HG03442 (cell line): ENCODE data around the gene QKI.
"Not testable (repeated sequence)": the region's sequence is repeated elsewhere in the genome, so short reads cannot be mapped to it uniquely, and the experiment has no call there.

Experiments used
- ATAC-seq: cut with Tn5 transposase; IDR thresholded peaks from one replicate; pipeline ENCODE4 v1.9.1; 2021; ENCODE audit warnings: mild to moderate bottlenecking, moderate library complexity; ENCODE audit not compliant: unreplicated experiment

The QKI gene

DNA sequence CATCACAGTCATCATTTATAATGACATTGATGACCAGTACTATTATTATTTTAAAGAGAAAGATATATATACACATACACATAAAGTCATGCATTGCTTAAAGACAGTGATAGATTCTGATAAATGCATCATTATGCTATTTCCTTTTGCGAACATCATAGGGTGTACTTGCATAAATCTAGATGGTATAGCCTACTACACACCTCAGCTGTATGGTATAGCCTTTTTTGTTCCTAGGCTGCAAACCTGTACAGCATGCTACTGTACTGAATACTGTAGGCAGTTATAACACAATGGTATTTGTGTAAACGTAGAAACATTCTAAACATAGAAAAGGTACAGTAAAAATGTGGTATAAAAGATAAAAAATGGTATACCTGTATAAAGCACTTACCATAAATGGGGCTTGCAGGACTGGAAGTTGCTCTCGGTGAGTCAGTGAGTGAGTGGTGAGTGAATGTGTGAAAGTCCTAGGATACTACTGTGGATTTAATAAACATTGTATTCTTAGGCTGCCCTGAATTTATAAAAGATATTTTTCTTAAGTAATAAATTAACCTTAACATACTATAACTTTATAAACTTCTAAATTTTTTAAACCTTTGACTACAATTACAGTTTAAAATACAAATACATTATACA is 23.9 kb downstream of the QKI start:
- no peak for ATAC-seq

DNA sequence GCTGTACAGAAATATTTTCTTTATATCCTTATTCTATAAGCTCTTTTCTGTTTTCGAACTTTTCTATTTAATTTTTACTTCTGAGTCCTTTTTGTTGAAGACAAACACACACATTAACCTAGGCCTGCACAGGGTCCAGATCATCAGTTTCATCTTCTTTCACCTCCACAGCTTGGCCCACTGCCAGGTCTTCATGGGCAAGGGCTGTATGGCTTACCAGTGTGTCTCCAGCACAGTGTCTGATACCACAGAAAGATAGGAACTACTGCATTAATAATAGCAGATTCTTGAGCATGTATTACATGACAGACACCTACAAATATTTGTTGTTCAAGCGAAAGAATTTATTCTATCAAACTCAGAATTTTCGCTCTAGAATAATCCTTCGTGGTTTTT is 24.4 kb downstream of the QKI start:
- no peak for ATAC-seq

DNA sequence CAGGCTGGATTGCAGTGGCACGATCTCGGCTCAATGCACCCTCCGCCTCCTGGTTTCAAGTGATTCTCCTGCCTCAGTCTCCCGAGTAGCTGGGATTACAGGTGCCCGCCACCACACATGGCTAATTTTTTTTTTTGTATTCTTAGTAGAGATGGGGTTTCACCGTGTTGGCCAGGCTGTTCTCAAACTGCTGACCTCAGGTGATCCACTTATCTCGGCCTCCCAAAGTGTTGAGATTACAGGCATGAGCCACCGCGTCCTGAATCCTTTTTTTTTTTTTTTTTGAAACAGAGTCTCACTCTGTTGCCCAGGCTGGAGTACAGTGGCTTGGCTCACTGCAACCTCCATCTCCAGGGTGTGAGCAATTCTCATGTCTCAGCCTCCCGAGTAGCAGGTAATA is 24.9 kb downstream of the QKI start:
- ATAC-seq = not testable (repeated sequence)

DNA sequence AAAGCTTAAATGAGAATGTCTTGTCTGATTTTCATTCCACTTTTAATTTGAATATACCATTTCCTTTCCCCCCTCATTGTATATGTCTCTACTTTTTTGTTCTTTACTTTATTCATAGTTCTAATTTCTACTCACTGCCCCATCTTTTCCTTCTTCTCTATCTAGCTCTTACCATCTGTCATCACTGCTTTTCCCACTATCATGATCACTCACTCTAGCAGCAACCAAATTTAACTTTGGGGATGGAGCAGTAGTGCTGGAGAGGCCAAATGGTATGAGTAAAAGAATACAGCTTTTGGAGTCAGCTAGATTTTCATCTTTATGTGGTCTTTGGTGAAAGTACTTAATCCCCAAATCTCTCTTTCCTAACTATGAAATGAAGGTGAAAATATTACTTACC is 25.5 kb downstream of the QKI start:
- no peak for ATAC-seq

DNA sequence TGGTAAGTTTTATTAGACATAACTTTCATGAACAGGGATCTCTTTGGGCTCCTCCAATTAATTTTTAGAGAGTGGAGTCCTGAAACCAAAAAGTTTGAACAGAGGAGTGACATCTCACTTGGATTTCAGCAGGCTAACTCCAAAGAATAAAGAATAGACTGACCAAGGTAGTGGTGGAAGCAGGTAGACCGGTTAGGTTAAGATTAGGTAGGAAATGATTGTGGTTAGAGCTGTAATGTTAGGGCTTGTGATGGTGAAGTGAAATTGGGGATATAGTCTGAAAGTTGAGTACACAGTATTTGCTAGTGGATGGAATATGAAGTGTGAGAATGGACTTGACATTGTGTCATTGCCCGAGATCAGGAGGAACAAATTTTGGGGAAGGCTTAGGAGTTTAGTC is 27.8 kb downstream of the QKI start:
- ATAC-seq = no peak

DNA sequence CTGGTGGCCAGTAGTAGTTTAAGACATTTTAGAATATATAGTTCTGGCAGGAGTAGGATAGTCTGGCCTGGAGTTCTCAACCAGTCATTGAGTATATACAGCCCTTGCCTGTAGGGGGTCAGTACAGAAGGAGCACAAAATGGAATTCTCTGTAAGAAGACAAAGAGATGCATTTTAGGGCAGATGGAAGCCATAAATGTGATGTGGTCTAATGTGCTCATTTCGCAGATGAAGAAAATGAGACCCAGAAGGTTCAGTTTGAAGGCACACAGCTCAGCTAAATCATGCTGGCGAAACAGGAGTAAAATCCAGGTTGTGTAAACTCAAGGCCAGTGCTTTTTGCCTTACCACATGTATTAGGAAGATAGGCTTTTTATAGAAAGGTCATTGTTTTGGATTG is 29.6 kb downstream of the QKI start:
- ATAC-seq = no peak

DNA sequence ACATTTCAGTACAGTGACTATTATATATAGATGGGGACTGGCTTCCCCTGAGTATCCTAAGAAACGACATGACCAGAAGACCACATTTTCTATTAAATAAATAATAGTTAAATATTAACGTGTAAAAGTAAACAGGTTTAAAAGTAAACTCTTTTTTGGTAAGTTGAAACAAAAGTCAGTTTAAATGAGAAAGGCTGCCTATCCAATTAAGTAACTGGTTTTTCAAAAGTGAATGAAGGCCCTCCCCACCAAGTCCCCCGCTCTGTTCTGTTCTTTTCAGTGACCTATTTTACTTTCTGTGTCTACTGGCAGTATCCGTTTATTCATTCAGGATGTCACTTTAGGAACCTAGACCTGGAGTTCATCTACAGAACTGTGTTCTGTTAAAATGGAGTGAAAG is 32.0 kb downstream of the QKI start:
- ATAC-seq = no peak

DNA sequence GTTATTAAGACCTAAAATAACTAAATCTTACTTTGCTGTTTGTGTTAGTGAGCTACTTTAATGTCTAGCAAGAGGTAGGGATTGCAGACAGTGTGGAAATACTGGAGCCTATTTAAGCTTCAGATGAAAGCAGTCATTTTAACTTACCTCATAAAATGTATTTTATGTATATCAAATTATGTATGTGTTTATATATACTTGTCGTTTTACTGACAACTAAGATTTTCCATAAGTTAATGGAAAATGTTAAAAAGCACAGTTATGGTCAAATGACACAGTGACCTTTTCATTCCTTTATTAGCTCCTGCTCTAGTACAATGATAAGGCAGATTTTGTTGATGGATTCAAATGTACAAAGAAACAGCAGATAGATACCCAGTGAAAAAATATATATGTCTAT is 34.6 kb downstream of the QKI start:
- no peak for ATAC-seq

DNA sequence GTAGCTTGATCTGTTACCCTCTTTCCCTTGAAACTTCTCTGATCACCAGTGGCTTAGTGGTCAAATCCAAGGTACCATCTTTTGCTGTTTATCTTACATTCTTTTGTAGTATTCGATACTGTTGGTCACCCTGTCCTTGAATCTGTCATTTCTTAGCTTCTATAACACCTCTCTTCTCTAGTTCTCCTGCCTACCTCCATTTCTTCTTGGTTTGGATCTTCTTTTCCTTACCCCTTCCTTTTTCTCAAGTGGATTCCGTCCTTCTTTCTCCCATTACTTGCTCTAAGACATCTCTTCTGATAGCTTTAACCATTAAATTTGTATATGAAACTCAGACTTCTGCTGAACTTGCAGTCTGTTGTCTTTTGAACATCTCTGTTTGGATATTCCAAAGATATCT is 39.9 kb downstream of the QKI start:
- no peak for ATAC-seq

DNA sequence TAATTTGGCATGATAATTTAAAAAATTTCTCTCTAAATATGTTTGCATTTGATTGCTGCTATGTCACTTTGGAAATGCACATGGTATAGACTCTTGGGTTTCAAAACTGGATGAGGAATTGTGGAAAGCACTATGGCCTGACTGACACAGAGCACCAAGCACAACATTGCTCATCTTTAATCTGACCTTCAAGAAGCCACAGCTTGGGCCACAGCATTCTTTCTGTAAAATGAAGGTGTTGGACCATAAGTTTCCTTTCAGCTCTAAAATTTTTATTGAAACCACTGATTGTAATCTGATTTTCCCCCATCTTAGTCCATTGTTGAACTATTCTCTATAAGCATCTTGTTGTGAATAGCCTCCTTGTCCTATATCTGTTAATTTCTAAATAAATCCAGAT is 41.0 kb downstream of the QKI start:
- ATAC-seq = no peak

DNA sequence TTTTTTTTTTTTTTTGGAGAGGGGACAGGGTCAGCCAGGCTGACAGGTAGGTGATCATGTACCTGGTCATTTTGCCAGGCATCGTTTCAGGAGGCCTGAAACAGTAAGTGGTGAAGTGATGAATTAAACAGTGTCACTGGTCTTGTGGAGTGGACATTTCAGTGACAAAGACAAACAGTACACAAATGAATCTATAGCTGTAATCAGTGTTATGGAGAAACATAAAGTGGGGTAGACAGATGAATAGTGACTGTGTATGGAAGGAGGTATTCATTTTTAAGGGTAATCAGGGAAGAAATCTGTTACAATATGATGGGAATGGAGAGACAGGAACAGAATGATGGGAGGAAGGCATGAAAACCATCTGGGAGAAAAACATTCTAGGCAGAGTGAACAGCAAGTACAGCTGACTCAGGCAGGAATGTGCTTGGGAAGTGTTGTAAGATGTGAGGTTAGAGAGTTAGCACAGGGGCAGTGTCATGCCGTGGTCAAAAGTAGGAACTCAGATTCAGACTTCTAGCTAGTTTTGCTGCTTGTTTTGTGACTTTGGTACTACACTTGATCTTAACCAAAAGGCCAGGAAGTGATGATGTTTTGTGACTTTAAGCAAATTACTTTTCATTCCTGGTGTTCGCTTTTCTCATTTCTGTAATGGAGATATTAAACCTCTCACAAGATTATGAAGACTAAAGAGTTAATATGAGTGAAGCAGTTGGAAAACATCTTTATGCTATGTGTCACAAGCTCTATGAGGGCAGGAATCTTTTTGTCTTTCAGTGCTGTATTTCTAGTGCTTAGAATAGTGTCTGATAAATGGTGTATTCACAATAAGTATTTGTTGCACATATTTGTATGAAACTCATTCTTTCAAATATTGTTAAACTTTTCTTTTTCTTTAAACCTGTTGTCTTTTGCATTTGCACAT is 43.4 kb downstream of the QKI start:
- no peak for ATAC-seq

DNA sequence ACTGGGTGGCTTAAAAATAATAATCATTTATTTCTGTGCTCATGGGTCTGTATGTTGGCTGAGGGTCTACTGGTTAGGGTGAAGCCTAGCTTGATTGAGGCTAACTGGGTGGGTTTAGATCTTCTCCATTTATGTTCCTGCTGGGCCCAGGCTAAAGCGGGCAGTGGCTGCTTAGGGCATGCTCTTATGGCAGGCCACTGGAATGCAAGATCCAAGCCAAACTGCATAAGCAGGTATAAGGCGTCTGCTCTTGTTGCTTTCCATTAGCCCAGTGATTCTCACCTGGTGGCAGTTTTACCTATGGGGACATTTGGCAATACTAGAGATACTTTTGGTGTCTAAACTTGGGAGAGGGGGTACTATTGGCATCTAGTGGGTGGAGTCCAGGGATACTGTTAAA is 44.5 kb downstream of the QKI start:
- no peak for ATAC-seq

DNA sequence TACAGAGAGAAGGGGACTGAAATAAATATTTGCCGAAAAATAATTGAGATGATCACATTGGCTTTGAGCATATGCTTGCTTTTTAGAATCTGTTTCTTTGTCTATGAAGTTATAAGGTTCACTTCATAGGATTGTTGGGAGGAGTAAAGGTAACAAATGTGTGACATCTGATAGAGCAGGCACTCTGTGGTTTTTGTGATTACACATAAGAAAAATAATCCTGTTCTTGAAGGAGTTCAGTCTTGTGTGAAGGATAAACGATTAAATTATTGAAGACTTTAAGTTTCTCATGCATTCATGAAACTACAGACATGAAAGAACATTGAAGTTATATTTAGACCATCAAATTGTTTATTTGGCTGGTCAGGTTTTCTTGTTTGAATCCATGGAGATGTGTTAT is 45.0 kb downstream of the QKI start:
- ATAC-seq = no peak

DNA sequence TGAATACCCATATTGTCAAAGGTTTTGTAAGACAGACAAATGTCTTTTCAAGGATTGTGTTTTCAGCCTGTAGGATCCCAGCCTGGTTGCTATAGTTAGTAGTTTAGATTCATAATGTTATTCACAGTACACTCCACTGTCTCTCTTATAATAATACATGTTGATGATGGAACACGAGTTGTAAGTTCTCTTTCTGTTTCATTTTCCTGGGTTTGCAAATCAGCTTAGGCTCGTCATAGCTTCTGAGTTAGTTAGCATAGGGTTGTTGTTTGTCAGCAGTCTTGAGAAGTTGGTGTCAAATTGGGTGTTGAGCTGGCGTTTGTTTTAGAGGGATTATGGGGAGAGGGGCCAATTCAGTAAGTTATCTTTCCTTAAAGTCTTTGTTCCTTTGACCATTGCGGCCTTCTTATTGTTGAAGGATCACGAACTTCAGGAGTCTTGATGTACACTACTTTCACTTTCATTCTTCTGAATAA is 45.8 kb downstream of the QKI start:
- ATAC-seq = peak; percentile 83

DNA sequence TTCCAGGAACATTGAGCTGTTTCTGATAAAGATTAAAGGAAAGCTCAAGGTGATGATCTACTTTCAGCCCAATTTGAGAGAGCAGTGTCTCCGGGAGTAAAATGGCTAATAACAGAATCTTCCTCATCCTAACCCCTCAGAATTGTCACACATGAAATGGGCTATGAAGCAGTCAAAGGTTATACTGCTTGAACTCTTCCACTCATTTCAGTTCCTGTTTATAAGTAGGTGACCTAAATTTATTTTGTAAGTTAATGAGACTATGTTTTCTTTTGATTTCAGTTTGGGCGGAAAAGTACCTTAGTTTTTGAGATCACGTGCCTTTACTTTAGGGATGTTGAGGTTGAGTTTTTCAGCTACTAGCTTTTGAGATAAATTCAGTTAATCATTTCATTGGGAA is 47.2 kb downstream of the QKI start:
- ATAC-seq = no peak

DNA sequence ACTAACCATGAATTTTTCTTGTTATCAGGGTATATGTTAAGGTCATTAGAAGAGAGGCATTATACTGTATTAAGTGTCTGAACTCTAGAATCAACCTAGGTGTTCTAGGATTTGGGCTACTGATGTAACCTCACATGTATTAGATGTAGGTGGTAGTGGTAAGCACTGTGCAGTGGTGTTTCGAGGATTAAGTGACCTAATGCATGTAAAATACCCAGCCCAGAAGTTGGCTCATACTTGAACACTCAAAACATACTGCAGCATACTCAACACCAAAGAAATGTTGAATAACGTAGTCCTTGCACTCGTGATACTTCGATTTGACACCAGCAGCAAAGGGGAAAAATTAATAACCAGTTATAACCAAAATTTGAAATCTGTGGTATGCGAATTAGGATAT is 48.7 kb downstream of the QKI start:
- no peak for ATAC-seq

DNA sequence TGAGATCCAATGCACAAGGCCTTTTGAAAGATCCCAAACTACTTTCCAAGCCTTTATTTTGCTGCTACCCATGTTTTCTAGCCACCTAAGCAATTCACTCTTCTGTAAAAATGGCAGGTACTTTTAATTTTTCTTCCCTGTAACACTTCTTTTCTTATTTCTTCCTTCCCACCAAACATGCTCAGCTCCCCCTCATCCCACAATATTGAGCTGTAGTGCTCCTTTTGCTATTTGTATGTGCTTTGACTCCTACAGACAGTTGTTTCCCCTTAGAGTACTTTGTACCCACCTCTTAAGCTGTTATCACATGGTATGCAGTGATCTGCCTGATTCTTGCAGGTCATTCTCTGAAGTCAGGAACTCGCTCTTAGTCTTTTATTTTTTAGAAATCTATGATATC is 49.3 kb downstream of the QKI start:
- no peak for ATAC-seq

DNA sequence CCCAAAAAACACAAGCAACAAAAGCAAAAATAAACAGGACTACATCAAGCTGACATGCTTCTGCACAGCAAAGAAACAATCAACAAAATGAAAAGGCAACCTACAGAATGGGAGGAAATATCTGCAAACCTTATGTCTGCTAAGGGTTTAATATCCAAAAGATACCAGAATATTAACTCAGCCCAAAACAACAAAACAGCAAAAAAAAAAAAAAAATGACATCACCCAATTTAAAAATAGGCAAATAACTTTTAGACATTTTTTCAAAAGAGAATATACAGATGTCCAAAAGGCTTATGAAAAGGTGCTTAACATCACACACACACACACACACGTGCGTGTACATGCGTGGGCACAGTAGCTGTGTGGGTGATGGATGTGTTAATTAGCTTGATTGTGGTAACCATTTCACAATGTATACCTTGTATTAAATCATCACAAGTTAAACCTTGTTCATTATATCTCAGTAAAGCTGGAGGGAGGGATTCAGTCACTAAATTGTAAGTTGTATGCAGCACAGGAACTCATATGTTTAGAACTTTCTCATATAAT is 52.4 kb downstream of the QKI start:
- no peak for ATAC-seq

DNA sequence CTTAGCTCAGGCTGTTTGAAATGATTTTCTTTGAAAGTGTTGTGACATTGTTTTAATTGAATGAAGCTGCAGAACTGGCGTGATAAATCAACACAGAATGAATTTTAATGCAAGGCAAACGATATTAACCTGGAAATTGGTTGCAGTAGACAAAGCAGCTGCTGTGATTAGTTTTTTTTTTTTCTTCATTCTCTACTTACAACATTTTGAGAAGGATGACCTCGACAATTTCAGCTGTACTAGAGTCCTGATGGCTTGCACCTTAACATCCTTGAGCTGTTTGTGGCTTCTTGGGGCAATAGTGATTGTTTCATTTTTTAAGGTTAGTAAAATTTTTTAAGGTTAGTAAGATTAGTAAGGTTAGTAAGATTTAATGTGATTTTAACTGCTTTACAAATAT is 54.2 kb downstream of the QKI start:
- ATAC-seq = no peak

DNA sequence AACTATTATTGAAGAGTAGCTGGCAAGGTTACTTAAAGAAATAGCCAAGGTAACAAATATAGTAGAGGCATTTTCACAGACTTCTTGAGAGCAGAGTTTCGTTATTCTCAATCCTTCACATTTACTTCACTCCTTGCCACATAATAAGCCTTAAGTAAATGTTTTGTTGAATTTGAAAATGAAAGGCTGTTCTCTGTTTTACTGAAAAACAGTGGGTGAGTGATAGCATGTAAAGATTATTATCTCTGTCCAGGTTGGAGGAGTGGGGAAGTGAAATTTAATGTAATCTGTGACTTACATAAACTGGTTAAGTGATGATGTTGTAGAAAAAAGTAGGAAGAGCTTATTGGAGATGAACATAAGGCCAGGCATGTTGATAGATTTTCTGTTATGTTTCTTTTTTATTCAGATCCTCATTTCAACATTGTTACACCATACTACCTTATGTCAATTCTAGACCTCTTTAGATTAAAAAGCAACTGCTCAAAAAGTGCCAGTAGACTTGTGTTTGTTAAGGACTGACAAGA is 55.0 kb downstream of the QKI start:
- no peak for ATAC-seq

DNA sequence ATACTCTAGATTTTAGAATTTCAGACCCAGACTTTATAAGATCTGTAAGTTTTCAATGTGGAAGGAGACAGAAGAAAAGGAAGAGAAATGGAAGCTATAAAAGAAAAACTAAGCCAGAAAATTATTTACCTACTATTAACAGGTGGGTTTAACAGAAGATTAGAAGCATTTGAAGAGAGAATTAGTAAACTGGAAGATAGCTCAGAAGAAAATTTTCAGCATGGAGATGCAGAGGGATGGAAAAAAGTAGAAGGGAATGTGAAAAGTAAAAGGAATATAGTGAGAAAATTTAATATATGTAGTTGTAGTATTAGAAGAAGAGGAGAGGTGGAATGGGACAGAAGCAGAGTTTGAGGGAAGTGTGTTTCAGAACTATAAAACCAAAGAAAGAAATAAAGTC is 56.1 kb downstream of the QKI start:
- ATAC-seq = no peak

DNA sequence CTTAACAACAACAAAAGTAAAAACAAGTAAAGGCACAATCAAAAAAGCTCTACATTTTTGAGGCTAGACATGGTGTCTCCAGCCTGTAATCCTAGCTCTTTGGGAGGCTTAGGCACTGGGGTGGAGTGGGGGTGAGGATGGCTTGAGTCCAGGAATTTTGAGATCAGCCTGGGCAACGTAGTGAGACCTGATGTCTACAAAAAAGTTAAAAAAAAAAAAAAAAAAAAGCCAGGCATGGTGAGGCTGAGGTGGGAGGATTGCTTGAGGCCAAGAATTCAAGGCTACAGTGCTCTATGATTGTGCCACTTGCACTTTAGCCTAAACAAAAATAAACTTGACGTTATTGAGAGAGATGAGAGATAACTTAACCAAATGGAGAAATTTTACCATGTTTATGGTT is 60.1 kb downstream of the QKI start:
- no peak for ATAC-seq
